ENCODE results near the gene UBE2QL1. TPM values are rescaled to one million over a fixed set of nuclear protein-coding genes. Genes with fewer than 3 reads are reported as not detected.

The UBE2QL1 gene
- polyA plus RNA-seq, 1 donor, result 0.70 TPM

DNA sequence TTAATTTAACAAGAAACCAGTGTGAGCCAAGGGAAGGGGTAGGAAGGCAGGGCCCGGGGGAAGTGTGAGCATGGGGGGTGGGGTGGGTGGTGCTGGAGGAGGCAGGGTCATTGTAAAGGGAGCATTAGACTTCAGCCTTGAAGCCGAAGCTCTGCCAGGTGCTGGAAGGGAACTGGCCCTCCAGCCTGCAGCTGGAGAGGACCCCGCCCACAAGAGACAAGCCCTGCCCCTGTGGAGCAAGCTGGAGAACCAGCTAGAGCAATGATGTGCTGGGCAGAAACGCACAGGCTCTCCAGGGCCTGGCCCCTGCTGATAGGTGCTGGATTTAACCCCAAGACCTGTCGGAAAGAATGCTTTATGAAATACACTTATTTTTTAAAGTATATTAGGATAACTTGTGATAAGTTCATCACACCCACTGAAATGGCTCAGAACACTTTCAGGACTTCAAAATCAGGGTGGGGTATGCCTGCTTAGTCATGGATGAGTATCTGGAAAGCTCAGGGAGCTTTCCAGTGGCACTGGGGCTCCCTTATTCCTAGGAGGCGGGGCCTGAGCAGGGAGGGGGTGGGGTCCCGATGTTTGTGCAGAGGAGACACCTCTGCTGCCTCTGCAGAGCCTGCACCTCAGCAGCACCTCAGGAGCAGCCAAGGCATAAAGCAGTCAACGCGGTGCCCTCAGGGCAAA lies 27.1 kb downstream of the UBE2QL1 start:
- DNase-seq, result no peak

DNA sequence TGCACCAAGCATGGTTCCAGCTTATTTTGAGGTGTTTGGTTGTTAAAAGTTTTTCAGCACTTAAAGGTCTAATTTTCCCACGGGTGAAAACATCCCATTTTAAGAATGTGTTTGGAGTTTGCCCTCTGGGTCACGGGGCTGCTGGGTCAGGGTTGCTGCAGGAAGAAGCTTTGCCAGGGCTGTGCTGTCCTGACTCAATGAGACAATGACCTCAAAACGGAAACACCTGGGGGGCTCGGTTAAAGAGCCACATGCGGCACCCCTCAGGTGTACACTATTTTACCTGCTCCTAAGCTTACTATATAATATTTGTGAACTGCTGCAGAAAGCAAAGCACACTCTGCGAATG lies 27.6 kb downstream of the UBE2QL1 start:
- DNase-seq, result no peak

DNA sequence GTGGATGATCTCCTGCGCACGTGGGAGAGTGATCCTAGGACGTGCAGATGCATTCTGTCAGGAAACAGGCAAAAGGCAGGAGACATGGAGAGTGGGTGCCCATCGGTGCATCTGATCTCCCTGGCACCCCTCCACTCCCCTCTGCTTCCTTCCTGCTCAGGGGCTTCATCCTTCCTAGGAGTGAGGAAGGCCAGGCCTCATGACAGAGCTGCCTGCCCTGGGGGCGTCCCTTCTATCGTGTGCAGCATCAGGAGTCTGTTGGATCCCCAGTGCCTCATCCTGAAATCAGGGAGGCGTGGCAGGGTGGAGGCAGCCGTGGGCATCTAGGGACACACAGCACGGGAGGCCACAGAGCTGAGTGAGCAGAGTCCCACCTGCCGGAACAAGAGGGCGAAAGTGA lies 30.1 kb downstream of the UBE2QL1 start:
- DNase-seq, result no peak

DNA sequence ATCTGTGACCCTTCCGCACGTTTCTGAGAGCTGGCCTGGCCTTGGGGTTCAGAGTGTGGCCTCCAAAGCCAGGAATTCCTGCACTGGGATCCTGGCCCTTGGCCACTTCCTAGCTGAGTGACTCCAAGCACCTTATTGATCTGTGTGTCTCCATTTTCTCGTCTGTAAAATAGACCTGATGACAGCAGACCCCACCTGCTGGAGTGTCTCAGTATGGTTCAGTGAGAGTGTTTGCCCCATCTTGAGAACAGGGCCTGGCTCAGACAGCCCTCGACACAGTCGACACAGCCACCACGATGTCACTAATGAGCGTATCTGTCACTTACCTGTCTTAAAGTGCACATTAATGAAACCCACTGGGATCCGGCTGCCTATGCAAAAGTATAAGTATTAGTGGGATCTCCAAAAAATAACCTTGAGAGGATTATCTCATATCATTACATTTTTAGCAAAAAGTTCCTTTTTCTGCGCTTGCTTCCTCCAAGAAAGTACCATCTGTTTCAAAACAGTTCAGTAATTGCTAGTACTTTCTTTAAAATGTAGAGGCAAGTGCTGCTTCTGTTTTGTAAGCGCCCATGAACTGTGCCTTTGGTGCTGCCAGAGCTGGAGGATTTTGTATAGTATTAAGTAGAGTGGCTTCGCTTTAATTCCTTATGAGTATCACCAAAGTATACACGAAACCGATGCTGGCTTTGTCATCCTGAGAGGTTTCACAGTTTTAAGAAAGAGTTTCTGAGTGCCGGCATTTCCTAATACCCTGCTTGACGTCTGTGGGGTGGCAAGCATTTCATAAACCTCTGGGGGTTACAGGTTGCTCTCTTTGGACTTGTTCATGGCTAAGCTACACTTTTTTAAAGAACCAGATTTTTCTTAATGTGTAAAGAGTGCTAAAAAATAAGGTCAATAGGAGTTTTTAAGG lies 31.7 kb downstream of the UBE2QL1 start:
- no peak for DNase-seq

DNA sequence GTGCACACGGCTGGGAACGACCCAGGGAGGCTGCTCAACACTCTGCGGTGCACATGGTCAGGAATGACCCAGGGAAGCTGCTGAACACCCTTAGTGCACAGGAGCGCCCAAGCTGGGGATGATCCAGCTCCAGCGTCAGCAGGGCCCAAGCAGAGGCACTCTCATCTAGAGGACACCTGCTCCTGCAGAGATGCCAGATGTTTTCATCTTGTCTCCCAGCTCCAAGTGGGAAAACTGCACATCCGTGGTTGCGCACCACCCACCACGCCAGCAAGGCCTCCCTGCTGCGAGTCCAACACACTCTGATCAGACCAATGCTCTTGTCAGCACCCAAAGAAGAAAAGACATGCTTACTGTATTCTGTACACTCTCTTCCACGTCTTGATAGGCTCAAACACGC lies 34.1 kb downstream of the UBE2QL1 start:
- DNase-seq, result no peak

DNA sequence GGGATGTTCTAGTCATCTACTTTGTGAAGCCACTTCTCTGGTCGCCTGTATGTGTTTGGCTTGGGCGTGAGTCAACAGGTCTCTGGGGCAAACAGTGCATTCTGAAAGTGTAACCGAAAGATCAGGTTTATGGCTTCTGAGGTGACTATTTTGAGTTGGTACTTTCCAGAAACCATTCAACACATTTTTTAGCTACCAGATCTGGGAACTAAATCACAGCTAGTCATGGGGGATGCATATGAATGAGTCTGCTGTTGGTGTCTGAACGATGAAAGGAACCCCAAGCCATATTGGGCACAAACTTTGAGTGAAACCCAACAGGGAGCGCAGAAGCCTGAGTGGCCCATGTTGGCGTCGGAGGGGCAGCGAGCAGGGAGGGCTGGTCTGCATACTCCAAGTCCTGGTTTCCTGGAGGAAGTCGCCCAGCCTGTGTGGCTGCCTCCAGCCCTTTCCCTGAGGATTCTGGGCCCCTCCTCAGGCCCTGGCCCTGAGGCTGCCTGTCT lies 35.3 kb downstream of the UBE2QL1 start:
- DNase-seq, result no peak

DNA sequence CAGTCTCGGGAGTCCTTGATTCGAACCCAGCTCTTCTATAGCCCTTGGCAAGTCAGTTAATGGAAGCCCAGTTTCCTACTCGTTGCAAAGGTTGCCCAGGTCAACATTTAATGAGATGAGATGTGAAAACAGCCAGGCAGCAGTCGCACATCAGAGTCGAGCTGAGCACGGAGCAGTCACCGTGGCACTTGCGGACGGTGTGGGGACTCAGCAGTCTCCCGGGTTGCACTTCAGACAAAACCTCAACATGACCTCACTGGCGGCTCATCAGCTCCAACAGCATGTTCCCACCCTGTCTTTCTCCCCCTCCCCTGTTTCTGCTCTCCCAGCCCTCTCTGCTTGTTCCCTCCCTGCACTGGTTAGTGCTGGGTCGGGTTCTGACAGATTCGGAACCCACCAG lies 35.8 kb downstream of the UBE2QL1 start:
- no peak for DNase-seq

DNA sequence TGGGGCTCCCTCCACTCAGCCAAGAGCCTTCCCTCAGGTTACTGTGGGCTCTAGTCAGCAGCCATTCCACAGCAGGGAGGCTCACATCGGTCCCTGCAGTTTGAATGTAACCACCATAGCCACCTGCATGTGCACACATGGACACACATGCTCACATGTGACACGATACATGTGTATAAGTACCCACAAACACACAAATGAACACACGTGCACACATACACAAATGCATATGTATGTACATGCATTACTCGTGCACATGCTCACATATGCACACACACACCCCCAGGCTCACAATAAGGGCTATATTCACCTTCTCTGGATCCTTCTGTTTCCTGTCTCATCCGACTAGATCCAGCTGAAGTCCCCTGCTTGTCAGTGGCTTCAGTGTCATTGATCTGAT lies 36.2 kb downstream of the UBE2QL1 start:
- DNase-seq, result no peak

DNA sequence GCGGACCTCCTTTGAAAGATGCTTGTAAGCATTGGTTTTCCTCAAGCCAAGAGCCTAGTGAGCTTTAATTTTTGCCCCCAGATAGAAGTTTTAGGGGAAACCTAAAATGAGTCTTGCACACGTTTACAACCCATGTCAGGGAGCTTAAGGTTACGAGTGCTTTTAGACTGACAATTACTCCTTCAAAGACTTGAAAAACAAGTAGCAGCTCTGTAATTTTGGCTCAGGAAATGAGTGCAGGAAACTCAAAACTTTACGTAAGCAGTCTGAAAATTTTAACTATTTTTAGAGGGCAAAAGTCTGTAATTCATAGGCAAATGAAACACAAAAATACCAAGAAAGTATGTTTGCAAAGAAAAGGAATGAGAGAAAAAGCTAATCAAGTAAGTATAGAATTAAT lies 36.8 kb downstream of the UBE2QL1 start:
- DNase-seq, result no peak

DNA sequence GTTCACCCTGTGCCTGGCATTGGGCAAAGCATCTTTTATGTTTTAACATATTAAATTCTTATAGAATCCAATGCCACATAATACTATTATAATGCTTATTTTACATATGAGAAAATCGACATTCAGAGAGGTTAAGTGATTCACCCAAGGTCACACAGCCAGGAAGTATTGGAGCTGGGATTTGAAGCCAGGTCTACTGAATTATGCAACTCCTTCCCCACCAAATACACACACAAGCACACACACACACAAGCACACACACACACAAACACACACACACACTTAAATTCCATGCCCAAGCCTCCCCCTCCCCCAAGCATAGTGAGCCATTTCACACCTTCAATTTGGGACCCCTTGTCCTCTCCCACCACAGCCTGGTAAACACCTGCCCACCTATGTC lies 37.4 kb downstream of the UBE2QL1 start:
- no peak for DNase-seq

DNA sequence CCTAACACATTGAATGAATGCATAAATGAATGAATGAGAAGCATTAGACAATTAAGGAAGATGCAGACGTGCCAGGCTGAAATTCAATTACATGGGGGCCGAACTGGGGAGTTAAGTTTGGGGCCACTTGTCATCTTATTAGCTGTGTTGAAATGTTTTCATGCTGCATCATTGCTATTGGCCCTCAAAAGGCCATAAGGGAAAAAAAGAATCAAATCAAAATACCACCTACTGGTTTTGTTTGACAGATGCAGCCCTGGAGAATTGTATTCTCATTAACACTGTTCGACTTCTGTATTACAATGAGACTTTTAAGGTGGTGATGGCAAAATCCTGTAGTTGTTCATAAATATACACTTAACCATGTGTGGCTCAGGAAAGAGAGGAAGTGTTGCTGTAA lies 38.4 kb downstream of the UBE2QL1 start:
- DNase-seq, result no peak

DNA sequence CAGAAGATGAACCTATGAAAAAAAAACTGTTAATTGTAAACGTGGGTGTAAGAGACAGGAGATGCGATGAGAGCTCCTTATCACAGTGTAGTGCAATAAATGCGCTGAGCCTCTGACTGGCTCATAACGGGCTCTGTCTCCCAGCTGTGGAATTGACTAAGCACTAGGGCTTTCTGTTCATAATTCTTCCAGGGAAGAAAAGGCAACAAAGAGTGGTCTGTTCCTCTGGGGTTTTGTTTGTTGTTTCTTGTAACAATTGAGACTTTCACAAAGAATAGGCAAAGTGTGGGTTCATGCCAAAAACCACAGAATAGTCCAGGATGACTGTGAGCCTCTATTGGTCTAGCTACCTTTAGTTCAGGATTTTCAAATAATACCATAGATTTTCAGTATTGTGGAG lies 39.4 kb downstream of the UBE2QL1 start:
- no peak for DNase-seq

DNA sequence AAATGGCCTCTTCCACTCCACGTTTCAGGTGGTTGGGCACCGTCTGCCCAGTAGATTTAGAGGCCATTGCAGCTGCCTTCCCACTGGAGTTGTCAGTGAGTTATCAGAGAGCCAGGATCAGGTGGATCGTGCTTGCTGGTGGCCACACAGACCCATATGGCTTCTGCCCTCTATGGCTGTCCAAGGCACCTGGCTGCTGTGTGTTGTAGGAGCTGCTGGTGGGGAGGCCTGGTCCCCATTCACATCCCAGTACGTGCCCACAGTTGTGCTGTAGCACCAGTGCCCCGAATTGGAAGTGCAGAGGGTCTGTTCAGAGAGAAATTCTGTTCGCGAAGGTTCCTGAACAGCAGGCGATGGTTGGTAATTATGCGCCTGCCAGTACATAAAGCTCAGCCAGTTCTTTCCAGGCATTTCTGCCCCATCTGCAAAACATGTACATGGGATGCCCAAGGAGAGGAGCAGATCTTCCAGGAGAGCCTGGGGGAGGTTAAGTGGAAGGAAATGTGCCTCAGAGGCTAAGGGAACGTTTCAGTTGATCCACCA lies 41.1 kb downstream of the UBE2QL1 start:
- no peak for DNase-seq

DNA sequence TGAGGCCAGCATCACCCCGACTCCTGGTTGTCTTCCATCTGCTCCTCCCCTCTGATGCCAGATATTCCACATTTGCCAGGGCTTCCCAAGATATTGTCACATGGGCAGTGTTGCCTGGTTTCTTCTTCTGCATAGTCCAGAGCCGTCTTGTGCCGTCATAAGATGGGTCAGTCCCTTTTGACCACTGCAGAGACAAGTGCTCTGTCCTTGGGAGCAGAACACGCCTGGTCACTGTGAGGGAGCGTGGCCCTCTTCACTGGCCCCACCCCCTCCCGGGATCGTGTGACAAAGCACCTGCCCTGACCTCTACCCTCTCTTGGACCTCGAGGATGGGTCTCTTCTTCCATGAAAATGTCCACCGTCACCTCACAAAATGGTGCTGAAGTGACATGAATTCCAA lies 41.6 kb downstream of the UBE2QL1 start:
- no peak for DNase-seq

DNA sequence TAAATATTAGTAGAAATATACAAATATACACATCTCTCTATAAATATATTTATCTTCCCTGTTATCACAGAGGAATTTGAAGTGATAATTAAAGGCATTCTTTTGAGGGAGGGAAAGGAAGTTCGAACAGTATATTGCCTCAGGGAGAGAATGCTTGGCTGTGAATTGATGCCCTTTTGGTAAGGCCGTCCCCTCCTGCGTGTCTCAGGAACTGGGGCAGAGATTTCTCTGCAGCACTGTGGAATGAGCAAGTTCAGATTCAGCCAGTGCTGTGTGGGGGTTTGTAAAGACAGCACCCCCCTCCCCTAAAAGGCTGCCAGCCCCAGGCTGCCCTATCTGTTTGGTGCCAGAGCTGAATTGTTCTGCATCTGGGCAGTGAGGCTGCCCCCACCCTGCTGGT lies 42.0 kb downstream of the UBE2QL1 start:
- no peak for DNase-seq

DNA sequence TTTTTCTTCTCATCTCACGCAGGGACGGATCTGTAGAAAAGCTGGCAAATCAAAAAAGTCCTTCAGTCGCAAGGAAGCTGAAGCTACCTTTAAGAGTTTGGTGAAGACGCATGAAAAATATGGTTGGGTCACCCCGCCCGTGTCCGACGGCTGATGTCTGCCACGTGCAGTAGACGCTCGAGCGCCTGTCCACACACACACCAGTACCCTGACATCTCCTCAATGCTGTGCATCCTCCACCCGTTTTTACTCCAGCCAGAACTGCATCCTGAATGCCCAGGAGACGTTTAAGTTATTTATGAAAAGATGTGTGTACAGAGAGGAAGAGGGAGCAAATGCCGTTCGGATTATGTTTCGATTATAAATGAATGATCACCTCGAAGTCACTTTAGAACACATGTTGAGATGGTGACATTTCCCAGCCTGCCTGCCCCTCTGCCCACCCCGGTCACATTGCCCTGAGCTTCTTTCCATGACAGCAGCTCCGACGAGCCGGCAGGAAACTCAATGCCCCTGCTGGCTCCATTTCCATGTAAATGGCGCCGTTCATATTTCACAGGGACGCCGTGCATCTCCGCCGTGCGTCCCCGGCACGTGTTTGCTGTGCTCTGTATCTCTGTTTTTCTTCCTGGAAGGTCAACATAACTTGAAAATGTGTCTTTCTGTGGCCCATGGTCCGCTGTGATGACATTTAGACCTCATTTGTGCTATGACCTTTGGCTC lies 42.7 kb downstream of the UBE2QL1 start:
- no peak for DNase-seq

DNA sequence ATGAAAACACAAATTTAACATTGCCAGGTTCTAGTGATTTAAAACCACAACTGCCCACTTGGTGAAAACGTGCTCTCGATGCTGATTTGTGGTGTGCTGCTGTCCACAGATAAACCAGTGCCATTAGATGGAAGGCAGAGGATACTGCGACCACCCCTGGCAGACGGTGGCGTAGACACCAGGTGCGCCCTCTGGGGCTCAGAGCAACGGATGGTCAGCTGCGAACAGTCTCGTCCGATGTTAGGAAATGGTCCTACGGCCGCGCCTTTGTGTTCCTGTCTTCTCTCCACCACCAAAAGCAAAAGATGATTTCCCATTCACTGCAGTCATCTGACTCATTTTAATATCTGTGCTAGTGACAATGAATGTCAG lies 43.2 kb downstream of the UBE2QL1 start:
- no peak for DNase-seq

DNA sequence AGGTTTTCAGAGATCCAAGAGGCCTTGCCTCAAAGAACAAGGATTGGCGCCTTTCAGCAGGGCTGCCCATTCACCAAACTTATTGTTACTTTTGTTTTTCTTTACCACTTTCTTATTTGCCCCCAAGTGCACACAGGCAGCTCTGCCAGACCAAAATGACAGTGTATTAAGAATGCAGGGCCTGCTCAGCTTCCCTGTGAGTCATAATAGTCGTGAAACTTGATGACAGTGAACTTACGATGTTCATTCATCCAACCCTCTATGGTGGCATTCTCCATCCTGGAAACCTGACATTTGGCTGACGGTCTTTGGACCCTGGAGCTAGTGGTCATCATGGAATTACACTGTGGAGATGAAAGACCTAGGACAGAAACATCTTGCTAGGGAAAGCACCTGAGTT lies 44.3 kb downstream of the UBE2QL1 start:
- no peak for DNase-seq

DNA sequence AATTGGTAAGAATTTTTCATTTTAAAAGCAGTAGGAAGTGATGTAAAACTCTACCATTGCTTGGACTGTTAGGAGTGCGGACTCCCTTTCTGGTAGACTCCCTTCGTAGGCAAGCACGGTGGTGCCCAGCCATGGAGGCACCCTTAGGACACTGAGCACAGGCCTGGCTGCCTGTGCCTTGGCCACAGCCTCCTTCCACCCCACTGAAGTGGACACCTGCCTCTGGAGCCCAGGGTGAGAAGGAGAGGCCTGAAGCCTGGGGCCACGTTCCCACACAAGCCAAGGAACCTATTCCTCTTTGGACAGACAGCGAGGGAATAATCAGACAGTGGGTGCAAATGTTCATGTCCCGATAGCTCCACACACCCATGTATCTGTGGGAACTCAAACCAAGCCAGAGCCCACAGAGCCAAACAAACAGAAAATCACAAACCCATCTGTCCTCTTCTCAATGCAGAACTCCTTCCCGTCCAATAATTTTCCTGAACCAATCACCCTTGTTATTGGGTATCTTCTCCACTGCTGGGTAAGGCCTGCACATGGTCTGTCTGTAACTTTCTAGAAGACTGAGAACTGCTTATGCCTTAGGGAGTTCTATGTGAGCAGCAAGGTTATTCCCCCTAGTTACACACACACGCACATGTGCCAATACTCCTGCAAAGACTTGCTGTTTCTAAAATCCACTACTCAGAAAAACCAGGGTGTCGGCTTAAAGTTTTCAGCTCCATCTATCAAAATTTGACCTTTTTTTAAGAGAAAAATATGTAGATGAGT lies 45.2 kb downstream of the UBE2QL1 start:
- no peak for DNase-seq

DNA sequence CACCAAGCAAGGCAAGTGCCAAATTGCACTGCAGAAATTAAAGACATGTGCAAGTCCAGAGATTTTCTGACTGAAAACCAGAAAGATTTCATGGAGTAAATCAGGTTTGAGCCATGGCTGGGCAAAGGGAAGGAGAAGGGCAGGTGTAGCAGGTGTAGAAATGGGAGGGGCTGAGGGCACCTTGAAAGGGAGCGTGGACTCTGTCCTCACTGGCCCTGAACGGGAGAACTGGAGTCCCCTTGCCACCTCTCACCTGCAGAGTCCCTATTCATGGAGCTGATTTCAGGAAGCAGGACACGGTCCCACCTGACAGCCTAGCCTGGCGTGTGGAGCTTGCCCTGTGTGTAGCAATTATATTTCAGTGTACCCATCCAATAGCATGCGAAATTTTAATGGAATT lies 46.3 kb downstream of the UBE2QL1 start:
- no peak for DNase-seq

DNA sequence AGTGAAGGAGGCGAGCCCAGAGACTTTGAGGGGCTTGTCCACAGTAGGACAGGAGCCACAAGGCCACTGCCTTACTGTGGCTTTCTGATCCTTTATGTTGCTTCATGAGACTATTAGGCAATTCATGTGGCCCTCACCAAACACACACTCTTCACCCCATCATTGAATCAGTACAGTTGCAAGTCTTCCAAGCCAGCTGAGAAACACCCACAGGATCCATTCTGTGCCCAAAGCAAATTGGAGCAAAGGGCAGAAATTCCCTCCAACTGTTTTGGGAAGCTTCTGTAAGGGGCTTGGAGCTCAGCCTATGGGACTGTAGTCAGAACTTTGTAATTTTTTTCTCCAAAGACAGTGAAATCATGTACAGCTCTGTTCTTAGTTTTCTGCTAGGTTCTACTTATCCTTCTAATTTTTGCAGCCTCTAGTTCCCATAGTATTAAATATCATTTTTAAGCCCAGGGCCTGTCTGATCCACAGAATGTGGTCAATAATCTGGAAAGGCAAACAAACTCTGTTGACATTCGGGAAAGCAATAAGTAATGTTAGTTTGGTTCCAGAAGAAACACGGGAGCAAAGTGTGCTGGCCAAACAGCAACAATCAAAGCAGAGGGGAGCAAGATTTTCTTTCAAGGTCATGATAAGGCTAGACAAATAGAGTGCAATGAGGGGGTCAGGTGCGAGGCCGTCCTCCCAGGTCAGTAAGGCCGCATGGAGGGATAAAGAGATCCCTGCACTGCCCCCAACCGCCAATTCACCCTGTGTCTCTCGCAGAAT lies 47.0 kb downstream of the UBE2QL1 start:
- no peak for DNase-seq
